ENCODE measurements around the gene ANKS3.

Gene ANKS3

DNA sequence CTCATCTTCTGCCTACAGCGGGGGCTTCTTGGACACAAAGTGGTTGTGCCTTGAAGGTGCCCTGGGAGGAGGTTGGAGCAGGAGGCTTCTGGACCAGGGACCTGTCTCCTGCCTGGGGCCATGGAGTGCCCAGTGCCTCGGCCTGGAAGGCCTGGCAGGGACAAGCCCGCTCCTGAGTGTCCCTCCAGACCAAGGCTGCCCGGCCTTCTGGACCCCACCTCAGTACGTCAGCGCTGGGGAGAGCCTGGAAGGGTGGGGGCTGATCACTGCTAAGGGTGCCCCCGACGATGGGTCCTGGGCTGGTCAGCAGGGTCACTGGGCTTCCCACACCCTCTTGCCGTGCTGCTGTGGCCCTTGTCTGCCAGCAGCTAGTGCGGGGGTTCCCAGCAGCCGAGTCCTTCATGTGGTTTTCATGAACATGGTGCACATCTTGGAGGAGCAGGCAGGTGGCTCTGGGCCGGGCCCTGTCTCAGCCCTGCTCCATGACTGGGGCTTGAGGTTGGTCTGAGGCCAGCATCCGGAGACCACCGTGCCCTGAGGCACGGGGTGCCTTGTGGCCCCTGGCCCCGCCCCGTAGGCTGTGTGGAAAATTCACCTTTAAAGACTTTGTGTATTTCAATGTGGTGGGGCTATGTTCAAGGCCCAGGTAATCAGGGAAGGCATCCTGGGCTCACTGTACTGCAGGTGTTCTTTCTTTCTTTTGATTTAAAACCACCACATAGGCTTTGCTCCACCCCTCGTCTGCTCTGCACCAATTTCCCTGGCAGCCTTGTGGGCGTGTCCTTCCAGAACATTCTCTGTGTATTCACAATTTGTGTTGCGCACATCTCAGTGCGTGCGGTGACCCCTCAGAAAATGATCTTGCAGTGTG lies 87.1 kb downstream of the ANKS3 start:
- no peak for DNase-seq (ENCODE audit: low spot score)
